Endothelial cell of umbilical vein (primary cell): ENCODE measurements around the gene DCC.

ENCODE experiments used
- POLR2AphosphoS5 ChIP-seq: IDR thresholded peaks from 2 replicates; pipeline ENCODE4 v1.6.1; 2012; ENCODE audit warnings: low read depth, mild to moderate bottlenecking, control low read depth, low read length, moderate library complexity; ENCODE audit not compliant: insufficient read depth
- TF ChIP-seq, protein P1 (sequence below), 2 donors: IDR thresholded peaks; 1 replicate in 1 of 2; 2 replicates in 1 of 2; pipeline ENCODE4 v1.5.1; 2011; ENCODE audit warnings: low read length in 2 of 2, mild to moderate bottlenecking in 2 of 2, moderate library complexity in 2 of 2, control low read depth in 1 of 2, inconsistent platforms in 1 of 2, low read depth in 1 of 2; ENCODE audit not compliant: insufficient read depth in 1 of 2; ENCODE audit errors: extremely low read depth in 1 of 2
- TF ChIP-seq, protein P2 (sequence below): IDR thresholded peaks from 2 replicates; pipeline ENCODE4 v1.6.1; 2011; ENCODE audit not compliant: insufficient read depth, insufficient read length

DNA sequence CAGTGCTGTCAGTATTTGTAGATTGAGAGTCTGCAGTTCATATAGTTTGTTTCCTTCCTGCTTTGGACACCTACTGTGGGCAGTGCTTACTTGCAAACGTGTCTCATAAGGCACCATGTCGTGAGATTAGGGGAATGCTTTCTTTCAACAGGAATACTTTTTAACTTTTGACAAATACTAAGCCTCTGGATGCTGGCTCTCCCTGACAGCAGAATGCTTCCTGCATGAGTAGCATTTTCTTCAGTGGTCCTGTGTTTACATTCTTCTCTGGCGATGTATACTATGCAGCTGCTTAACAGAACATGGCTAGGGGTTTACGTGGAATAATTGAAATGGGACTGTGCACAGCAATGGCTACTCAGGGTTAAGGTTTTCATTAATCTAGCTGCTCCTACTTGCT, 1077.0 kb downstream of the DCC start:
- TF ChIP-seq, protein P1, sequence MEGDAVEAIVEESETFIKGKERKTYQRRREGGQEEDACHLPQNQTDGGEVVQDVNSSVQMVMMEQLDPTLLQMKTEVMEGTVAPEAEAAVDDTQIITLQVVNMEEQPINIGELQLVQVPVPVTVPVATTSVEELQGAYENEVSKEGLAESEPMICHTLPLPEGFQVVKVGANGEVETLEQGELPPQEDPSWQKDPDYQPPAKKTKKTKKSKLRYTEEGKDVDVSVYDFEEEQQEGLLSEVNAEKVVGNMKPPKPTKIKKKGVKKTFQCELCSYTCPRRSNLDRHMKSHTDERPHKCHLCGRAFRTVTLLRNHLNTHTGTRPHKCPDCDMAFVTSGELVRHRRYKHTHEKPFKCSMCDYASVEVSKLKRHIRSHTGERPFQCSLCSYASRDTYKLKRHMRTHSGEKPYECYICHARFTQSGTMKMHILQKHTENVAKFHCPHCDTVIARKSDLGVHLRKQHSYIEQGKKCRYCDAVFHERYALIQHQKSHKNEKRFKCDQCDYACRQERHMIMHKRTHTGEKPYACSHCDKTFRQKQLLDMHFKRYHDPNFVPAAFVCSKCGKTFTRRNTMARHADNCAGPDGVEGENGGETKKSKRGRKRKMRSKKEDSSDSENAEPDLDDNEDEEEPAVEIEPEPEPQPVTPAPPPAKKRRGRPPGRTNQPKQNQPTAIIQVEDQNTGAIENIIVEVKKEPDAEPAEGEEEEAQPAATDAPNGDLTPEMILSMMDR (IDR thresholded peaks at IDR 0.05; ENCODE audit: extremely low read depth in 1 of 2, insufficient read depth in 1 of 2, low read depth in 1 of 2, low read length in 2 of 2), result no peak
- TF ChIP-seq POLR2AphosphoS5, result no peak
- TF ChIP-seq, protein P2, sequence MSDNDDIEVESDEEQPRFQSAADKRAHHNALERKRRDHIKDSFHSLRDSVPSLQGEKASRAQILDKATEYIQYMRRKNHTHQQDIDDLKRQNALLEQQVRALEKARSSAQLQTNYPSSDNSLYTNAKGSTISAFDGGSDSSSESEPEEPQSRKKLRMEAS, result no peak
